HL-60/S4 treated with phorbol 12-myristate 13-acetate at 8.2 ng/mL for 4 days and 3 days (cell line): ENCODE measurements around the gene UMODL1.
"Not testable (repeated sequence)": the region's sequence is repeated elsewhere in the genome, so short reads cannot be mapped to it uniquely, and the experiment has no call there.

Experiments used
- in situ Hi-C: fragments of 300-500 bp; cut with MboI; formaldehyde crosslinking; loops from 2 replicates; pipeline ENCODE4 v1.15.0; 2022; ENCODE audit warnings: low sequenced_read_pairs

UMODL1 gene

DNA sequence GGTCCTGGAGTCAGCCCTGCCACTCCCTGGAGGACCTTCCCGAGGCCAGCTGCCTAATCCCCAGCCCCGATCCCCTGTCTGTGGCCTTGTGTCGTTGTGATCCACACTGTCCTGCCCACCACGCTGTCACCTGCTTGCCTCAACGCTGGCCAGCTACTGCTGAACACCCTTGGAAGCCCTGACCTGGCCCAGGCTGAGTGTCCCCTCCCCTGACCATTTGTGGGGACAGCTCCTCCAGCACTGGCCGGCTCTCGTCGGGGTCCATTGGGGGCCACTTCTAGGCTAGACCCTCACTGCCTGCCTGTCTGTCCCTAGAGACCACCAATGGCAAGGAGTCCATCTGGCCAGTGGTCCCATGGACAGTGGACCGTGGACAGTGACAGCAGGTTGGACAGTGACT, 12.0 kb upstream of the UMODL1 start:
- in situ Hi-C loops = no loop called here

DNA sequence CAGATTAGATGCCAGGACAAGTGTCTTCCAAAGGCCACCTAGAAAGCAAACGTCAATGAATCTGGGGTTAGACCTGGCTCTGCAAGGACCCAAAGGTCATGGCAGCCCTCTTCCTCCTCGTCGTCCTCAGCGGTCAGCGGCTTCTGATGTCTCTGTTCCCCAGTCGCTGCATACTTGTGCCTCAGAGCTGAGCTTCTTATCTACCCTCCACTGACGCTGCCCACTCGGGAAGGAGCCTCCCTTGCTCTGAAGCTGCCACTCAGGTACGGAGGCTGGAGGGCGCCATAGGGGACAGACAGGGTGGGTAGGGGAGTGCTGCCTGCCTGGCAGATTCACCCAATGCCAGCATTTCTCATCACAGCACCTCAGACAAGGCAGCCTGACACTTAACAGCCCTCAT, 11.4 kb upstream of the UMODL1 start:
- in situ Hi-C loops = no loop called here

DNA sequence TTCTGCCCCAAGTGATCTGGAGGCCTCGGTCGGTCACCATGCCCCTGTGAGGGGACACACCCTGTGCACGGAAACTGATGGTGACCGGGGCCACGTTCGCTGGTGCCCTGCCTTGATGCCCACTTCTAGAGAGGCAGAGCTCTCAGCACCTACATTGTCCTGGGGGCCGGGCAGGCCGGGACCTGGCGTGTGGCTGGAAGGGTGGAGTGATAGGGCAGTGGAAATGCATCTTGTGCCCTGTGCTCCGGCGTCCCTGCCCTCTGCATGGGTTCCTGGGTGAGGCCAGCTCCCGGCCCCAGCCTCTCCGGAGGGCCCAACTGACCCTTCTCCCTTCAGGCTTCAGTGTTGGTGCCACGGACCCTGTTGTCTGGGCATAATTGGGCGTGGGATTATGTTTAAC, 11.0 kb upstream of the UMODL1 start:
- in situ Hi-C loops = no loop called here

DNA sequence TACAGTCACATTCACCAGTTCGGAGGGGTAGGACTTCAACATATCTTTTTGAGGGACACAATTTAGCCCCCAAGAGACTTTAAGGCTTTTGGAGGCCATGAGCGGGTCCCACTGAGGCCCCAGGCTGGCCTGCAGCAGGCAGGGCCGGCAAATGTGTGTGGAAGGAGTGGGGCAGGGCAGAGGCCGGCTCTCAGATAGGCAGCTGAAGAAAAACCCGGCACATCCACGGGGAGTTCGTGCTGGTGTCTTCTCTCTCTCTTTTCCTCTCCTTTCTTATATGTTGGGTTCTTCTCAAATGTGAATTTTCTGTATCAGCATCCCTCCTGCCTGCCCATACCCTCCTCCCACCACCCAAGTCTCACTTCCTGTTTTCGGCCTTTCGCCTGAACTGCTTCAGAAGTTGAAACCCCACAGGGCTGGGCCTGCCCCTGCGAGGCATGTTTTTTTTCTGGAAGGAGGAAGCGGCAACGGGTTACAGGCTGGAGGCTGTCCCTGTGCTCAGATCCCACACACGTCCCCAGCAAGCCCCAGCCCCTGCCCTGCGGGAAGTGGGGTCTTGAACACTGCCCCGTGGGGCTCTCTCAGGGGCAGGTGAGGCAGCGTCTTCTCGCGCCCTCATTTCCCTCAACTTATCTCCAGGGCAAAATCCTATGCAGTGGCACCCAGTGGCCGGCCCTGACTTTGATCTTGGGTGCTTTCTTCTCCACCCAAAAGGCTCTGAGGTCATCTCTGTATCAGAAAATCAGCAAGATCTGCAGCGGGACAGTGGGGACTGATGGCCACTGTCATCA, 9.7 kb upstream of the UMODL1 start:
- in situ Hi-C loops = no loop called here

DNA sequence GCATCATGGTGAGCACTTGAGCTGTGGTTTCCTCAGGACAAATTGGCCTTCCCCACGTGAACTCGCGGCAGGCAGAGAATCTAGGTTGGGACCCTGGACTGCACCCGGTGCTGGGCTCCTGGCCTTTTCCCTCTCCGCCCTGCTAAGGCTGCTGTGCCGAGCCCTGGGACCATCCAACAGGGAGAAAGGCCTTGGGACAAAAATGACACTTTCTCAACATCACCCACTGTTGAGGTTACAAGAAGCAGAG, 9.2 kb upstream of the UMODL1 start:
- in situ Hi-C loops = no loop called here

- in situ Hi-C loops = no loop called here
These were observed 8.7 kb upstream of the UMODL1 start for GRCh38 chr21:42062236-42063022.

DNA sequence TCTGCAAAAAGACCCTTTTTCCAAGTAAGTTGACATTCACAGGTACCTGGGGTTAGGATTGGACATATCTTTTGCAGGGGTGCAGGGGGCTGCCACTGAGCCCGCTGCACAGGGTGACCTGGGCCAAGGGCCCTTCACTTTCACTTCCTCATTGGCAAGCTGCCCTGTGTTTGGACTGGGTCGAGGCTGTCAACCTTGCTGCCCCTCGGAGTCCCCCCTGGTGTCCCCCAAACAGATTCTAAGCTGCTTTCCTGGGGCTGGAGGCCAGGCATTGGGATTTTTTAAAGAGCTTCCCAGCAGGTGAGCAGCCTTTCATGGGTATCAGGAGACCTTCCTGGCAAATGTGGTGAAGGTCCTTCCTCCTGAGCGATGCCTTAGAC, 7.9 kb upstream of the UMODL1 start:
- in situ Hi-C loops = no loop called here

DNA sequence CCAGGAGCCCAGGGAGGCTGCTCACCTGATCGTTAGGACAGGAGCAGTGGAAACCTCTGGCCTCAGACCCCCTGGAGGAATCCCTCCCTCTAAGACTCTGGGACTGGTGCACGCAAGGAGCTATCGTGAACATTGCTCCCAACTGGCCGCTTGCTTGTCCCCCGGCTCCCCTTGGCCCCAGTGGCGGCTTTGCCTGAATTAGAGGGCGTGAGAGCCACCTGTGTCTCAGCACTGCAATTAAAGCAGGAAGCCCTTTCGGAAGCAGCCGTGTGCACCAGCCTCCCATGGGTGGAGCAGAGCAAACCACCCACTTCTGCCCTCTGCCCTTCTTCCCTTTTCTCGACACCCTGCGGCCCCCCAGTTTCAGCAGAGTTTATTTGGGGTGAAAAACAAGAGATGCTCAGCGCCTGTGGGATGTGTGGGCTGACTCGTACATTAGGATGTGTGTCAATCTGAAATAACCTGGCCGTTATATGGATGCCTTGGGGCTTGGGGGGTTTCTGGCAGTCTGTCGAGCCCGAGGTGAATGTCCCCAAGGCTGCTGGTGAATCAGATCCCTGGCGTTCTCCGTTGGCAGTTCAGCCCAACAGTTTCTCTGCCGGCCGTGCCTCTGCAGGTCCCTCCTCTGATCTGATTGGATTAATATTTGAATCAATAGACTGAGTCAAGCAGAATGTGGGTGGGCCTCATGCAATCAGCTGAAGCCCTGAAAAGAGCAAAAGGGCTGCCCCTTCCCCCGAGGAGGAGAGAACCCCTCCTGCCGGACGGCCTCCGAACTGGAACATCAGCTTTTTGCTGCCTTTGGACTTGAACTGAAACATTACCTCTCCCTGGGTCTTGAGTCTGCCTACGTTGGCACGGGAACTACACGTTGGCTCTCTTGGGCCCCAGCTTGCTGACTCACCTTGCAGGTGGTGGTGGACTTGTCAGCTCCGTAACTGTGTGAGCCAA, 7.3 kb upstream of the UMODL1 start:
- in situ Hi-C loops = no loop called here

DNA sequence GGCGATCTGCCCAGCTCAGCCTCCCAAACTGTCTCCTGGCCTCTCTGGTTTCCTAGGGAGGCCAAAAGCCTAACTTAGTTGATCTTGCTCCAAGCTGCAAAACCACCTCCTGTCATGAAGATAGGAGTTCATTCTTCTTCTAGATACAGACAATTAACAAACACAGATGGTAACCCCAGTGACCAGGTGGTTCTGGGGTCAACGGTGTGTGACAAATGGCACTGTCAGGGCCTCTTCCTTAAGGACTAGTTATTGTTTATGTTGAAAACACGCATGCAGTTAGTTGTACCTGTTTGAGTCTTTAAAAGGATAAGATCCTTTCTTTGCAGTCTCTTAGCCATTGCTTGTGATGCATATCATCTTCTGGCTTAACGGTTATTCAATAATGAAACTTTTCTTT, 4.6 kb upstream of the UMODL1 start:
- in situ Hi-C loops = no loop called here

GRCh38 chr21:42067531-42068255, 3.4 kb upstream of the UMODL1 start:
- in situ Hi-C loops = no loop called here

GRCh38 chr21:42068256-42068545, 2.9 kb upstream of the UMODL1 start:
- in situ Hi-C loops = no loop called here

DNA sequence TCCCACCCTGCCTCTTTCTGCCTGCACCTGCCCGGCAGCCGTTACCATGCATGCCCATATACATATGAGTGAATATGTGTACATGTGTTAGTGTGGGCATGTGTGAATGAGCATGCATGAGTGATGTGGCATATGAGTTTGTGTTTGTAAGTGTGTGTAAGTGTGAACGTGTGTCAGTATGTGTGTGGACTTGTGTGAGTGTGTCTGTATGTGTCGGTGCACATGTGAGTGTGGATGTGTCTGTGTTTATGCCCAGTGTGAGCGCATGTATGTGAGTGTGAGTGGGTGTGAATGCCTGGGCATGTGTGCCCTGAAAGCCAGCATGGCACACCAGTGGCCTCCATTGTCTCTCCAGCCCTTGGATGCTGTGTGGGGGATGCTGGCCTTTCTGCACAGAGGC, 2.5 kb upstream of the UMODL1 start:
- in situ Hi-C loops = no loop called here

DNA sequence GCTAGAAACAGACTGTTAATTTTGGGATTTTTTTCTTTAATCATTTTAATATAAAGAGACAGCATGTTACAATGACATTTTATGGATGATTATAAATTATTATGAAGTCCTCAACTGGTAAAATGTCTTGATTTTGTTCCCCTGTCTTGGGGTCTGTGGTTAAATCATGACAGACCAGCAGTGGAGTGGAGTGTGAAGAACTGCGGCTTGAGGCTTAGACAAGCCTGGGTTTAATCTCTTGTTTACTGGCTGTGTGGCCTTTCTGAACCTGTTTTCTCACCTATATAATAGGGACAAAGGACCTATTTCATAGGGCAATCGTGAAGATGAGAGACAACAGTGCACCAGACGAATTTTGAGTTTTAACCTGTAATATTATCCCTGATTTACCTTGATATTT, 1.8 kb upstream of the UMODL1 start:
- in situ Hi-C loops = no loop called here

DNA sequence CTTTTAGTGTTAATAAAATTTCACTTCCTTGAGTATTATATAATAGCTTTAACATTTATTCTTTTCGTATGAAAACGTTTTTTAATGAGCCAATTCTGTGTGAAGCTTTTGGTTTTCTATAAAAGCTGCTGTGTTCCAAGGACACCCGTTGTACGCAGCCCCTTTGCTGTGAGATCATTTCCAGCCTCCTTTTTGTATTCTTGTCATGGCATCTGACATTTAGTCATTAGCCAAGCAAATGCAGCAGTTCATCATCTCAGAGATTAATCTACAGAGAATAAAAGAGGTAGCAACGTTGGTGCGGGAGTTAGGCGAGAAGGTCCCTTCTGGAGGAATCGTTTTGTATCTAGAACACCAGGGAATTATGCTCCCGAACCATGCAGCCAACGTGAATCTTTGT, 1.3 kb upstream of the UMODL1 start:
- in situ Hi-C loops = no loop called here

- in situ Hi-C loops = no loop called here
These were observed 2.3 kb downstream of the UMODL1 start for GRCh38 chr21:42073145-42074099.

GRCh38 chr21:42075686-42076471, 4.8 kb downstream of the UMODL1 start:
- in situ Hi-C loops = no loop called here

GRCh38 chr21:42077685-42078238, 6.6 kb downstream of the UMODL1 start:
- in situ Hi-C loops = not testable (repeated sequence)

DNA sequence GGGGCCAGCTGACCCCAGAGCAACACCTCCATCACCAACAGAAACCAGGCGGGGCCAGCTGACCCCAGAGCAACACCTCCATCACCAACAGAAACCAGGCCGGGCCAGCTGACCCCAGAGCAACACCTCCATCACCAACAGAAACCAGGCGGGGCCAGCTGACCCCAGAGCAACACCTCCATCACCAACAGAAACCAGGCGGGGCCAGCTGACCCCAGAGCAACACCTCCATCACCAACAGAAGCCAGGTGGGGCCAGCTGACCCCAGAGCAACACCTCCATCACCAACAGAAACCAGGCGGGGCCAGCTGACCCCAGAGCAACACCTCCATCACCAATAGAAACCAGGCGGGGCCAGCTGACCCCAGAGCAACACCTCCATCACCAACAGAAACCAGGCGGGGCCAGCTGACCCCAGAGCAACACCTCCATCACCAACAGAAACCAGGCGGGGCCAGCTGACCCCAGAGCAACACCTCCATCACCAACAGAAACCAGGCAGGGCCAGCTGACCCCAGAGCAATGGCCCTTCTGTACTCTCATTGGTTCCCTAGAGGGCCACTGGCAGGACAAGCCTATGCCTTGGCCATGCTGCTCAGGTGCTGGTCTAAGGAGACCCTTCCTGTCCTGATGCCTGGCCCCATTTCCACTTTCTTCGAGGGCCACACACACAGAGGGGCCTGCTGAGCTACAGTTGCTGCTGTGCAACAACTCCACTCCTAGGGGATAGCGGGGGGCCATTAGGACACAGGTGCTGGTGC, 7.3 kb downstream of the UMODL1 start:
- in situ Hi-C loops = not testable (repeated sequence)
